HL-60/S4 treated with phorbol 12-myristate 13-acetate at 8.2 ng/mL for 4 days and 3 days (cell line): ENCODE data around the gene RAET1L.

Experiments
- in situ Hi-C: fragments of 300-500 bp; cut with MboI; formaldehyde crosslinking; loops from 2 replicates; pipeline ENCODE4 v1.15.0; 2022; ENCODE audit warnings: low sequenced_read_pairs

RAET1L gene

DNA sequence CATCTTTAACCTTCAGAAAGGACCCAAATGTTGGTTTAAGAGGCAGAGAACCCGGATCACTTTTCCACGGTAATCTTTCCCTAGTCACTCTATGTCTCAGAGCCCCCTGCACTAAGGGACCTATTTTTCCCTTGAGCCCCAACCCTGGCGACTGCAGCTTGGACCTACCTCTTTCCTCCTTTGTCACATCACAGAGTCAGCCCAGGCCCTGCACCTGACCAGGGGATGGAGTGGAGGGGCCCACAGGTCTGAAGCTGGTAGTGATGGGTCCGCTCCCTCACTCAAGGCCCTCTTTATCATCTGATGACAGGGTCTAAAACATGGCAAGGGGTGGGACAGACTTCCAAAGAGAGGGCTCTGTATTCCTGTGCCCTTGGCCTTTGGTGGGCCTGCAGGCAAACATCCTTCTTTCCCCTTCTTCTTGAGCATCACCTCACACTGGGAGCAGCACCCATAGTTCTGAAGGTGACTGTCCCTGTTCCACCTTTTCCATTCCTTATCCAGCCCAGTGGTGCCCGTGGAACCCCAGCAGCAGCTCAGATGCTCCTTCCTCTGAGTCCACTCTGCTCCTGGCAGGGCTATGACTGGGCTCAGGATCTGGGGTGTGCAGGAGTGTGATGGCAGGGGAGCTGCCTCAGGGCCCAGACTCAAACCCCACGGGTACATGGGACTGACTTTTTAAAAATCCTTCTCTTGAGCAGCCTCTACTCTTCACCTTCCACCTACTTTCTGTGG is 6.3 kb downstream of the RAET1L start:
- in situ Hi-C loops: loop anchor here (10.0 to 25.0 kb wide), 2 partner anchors 84 to 182 kb away; no protein-coding TSS in a partner anchor

DNA sequence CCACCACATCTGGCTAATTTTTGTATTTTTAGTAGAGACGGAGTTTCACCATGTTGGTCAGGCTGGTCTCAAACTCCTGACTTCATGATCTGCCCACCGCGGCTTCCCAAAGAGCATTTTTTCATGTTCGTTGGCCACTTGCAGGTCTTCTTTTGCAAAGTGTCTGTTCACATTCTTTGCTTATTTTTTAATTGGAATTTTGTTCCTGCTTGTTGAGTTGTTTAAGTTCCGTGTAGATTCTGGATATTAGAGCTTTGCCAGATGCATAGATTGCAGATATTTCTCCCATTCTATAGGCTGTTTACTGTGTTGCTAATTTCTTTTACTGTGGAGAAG is 8.2 kb downstream of the RAET1L start:
- in situ Hi-C loops: loop anchor here (10.0 to 25.0 kb wide), 2 partner anchors 82 to 180 kb away; no protein-coding TSS in a partner anchor

DNA sequence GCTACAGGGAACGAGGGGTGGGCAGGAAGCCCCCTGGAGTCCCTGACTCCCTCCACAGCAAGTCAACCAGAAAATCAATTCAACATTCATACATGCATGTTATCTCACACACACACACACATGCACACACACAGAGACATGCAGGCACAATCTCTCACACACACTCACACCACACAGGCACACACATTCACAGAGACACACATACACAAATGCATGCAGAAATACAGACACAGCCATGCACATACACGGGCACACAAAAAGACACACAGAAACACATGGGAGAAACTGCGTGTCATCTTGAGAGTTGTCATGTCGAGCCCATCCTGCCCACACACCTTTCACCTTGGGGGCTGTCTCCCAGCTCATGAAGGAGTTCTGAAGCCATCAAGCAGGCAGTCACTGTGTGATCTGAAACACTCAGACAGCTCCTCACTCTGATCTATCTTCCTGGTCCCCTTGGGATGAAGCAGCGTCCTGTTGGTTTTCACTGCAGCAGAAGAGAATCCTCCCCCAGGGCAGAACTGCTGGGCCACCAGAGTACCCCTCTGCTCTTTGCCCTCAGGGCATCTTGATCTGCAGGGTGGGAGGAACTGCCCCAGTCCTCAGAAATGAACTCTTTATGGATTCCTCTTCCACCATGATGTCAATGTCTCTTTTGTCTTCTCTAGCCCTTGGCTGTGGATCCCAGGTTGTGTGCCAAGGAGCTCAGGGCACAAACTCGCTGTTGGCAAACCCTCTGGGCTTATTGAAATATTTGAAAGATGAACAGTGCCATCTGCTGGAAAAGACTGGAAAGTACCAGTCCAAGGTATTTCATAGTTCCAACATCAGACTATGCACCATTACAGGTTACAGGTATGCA is 8.8 kb downstream of the RAET1L start:
- in situ Hi-C loops: loop anchor here (10.0 to 25.0 kb wide), 2 partner anchors 82 to 179 kb away; no protein-coding TSS in a partner anchor

DNA sequence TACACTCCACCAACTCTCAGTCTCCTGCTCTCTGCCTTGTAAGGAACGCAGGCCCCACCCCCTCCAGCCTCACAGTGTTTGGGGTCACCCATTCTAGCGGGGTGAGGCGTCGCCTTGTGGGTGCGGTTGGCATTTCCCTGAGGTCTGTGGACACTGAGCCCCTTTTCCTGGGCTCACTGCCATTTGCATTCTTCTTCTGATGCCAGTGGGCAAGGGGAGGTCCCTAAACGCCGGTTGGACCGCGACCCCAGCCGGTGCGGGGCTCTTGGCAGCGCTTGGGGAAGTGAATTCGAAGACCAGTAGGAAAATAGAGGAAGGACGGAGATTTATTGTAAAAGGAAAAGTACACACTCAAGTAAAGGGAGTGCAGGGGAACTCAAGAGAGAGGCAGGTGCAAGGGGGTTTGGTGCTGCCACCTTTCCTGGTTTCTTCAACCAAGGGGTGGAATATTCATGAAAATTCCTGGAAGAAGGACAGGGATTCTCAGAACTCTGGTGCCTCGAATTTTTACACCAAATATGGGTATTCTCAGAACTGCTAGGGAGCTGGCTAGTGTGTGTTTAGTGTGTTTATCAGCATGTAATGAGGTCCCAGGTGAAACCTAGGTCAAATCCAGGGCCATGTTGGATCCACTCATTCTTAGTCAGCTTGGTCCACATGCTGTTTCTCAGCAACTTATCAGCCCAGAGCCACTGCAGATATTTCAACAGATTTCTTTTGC is 9.9 kb downstream of the RAET1L start:
- in situ Hi-C loops: loop anchor here (10.0 to 25.0 kb wide), 2 partner anchors 81 to 178 kb away; no protein-coding TSS in a partner anchor

DNA sequence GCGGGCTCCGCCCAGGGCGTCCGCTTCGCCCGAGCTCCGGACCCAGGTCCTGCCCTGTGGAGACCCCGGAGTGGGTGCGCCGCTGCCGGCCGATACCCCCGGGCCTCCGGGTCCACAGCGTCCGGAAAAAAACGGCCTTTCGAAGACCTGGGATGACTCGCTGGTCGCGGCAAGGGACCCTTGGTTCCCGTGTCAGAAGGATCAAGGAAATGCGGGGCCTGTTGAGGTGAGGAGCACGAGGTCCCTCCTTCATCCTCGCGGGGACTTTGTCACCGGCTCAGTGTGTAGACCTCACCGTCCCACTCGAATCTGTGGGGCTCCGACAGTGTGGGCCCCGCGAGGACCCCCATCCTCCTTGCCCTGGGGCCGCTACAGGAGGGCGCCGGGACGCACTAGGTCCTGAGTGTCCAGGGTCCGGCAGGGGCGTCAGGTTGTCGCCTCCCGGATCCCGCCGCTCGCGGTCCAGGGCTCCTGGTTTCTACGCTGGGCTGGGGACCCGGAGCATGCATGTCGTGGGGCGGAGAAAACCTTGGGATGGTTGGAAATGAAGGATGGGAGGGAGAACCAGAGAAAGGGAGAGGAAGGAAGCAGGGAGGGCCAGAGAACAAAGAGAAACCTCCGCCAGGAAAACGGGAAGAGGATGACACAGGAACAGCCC is 10.6 kb downstream of the RAET1L start:
- in situ Hi-C loops: loop anchor here (10.0 to 25.0 kb wide), 2 partner anchors 80 to 177 kb away; no protein-coding TSS in a partner anchor

DNA sequence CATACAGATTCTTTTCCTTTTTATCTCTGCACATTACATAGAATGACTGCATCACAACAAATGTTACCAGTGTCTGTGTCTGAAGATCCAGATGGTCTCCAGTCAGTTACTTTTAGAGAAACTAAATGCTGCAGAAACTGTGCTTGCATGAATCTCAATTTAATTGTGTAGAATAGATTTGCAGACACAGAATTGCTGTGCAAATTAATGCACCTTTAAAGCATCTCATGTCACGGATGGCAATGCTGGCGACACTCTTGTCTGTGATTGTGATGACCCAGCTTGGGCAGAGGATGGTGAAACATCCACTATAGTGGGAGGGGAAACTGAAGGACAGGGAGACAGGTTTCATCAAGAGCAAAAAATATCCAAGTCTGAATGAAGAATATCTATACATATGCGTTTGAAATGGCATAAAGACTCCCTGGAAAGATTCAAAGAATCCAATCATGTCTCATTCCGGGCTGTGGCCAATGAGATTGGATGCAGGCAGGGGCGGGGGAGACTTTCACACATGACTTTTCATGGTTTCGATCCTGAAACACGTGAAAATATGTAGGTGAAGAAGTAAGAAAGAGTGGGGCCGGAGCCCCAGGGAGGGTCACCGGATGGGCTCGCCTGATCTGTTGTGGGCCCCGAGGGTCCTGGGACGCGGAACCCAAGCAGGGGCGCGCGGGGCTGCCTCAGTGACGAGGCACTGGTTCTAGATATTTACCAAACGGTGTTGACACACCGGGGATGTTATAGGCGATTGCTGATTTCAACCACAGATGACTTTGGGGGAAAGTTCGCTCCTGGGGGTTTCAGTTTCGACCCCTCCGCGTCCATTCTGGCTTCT is 11.3 kb downstream of the RAET1L start:
- in situ Hi-C loops: loop anchor here (10.0 to 25.0 kb wide), 2 partner anchors 79 to 177 kb away; no protein-coding TSS in a partner anchor

DNA sequence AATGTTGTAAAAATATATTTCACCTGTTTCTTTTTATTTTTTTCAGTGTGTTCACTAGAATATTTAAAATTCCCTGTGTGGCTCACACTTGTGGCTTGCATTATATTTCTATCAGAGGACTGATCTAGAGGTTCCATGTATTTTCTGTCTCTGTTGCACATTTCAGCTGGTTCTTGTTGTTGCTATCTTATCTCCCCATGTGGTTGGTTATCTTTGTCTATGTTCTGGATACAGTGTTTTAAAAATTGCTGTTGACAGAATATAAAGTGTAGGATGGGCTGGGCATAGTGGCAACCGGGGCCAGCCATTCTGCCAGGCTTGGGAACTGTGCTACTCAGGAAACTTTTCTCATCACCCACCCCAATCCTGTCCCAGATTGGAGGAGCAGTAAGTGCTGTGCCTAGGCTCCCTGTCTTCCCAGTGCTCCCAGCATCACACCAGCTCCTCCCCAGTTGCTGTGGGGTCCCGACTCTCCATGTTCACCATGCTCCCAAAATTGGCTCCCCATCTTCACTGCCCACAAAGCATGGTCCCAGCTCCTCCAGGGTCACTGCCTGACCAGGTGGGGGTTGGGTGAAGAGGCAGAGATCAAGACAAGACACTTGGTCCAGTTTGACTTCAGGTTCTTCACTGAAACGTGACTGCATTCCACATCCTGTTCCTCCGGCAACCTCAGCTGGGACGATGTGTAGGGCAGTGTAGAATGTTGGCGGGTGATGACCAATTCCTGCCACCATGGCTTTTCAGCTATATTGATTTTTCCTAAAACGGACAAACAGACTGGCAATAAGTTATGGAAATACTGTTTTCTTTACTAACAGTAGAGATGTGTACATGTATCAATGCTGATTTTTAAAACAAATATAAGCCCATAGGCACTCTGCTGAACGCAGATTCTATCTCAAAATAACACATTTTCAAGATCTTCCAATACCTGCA is 12.2 kb downstream of the RAET1L start:
- in situ Hi-C loops: loop anchor here (10.0 to 25.0 kb wide), 2 partner anchors 78 to 176 kb away; no protein-coding TSS in a partner anchor

DNA sequence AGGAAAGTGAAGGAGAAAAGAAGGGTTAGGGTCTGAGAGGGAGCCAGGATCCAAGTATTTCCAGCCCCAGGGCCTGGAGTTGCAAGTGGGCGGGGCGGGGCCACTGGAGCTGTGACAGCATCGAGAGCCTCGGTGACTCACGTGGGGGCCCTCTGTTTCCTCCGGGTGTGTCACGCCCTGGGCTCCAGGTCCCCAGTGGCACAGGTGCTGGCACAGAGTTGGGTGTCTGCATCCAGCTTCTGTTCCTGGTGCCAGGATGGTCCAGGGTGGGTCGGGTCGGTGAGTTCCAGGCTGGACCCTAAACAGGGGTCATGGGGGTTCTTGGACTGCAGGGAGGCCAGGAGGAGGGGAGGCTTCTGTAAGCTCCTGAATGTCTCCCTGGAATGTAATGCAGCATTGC is 16.7 kb downstream of the RAET1L start:
- in situ Hi-C loops: loop anchor here (25.0 kb wide), 1 partner anchor 171 kb away; no protein-coding TSS in a partner anchor

DNA sequence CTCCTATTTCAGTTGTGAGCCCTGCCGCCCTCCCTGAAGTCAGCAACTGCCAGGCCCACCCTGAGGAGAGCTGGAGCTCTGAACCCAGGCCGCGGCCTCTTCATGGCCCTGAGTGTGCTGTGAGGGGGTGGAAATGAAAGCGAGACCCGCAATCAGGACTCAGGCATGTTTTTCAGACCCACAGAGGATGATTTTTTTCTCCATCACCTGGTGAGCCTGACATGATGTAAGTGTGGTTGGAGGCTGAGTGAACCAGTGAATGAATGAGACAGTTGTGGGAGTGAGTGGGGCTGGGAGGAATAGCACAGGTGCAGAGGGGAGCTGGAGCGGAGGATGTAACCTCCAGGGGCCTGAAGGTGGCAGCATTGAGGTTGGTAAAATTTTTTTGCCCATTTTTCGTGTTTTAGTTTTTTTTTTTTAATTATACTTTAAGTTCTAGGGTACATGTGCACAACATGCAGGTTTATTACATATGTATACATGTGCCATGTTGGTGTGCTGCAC is 18.3 kb downstream of the RAET1L start:
- in situ Hi-C loops: loop anchor here (25.0 kb wide), 1 partner anchor 170 kb away; no protein-coding TSS in a partner anchor

DNA sequence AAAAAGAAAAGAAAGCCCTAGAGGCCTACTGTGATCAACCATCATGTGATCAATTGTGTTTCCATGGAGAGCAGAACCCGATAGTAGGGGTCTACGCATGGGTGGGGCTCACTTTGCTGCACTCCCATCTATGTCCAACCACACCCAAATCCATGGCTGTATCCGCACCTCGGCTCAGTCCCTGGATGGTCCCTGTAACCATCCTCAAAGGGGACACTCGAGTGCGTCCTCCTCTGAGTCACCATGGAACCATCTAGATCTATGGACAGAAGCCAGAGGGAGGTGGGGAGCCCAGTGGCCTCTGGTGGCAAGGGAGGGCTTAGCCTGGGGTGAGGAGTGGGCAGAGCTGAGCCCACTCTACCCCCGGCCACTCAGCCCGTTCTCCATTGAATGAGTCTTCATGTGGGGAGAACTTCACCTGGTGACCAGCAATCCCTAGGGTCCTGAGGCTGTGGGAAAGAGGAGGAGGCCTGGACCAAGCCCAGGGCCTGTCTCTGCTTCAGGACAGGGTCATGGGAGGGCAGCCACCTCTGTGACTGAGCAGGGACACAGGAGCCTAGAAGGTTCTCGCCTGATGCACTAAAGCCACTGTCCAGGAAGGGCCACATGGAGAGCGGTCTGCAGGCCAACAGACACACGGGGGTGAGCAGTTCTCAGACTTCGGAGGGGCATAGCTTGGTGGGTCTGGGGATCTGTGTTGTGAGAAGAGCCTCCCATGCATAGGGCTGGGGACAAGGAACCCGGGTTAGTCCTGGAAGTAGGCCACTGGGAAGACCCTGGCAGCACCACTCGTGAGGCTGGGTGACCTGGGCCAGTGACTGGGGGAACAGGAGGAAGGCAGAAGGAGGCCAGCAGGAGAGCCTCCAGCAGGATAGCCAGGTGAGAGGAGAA is 19.3 kb downstream of the RAET1L start:
- in situ Hi-C loops: loop anchor here (25.0 kb wide), 1 partner anchor 169 kb away; no protein-coding TSS in a partner anchor

DNA sequence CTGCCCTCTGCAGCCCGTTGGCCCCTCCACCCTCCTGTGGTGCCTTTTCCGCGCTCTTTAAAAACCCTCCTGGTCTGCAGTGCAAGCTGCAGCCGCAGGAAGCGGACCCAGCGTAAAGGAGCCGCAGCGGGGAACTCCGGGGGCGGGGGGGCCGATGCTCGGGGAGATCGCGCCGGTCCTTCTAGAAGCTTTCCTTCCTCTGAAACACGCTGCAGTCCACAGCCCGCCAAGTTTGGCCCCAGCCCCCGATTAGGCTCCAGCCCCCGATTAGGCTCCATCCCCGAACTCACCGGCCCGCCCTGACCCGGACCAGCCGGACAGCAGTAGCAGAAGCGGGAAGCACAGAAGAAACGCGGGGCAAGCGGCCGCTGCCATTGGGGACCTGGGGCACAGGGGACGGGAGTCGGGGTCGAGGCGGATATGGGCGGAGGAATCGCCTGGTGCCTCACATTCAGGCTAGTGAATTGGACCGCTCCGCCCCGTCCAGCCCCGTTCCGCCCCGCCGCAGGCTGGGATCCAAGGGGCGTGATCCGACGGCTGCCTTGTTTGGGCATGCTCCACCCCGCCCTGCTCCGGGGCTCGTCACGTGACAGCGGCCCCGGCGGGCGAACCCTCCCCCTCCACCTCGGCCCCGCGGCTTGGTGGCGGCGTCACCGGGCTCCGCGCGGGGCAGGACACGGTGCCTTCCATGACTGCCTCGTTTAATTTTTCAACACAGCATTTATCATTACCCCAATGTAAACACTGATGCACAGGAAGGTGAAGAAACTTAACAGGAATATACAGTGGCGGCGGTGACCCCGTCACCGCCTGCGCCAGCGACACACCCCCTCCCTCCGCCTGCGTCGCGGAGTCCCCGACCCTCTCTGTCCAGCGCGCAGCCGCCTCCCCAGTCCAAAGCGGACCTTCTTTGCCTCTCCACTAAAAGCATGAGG is 20.3 kb downstream of the RAET1L start:
- in situ Hi-C loops: loop anchor here (25.0 kb wide), 1 partner anchor 168 kb away; no protein-coding TSS in a partner anchor

DNA sequence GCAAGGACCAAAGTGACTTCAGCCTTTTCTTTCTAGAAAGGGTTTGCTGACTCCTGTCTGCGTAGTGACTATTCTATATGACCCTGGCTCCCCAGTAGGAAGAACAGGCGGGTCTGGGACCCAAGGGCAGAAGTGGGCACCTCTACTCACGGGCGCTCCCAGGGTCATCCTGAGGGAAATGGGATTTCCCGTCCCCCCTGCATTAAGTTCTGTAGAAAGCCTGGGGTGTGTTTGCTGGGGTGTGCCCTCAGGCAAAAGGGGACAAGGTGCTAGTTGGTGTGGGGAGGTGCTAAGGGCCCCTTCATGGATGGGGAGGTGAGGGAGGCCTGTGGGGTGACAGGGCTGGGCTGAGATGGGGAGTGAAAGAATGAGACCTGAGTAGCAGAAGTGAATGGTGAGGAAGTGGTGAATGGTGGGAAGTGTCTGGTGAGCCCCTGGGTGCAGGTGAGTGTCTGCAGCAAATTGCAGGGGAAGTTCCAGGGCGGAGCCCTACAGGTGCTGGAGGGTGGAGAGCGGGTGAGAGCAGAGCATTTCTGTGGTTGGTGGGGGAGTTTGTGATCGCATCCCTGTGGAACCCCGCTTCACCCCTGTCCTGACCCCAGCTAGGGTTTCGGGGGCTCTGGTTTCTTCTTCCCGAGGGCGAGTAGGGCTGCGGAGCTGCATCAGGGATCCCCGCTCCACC is 21.1 kb downstream of the RAET1L start:
- in situ Hi-C loops: loop anchor here (25.0 kb wide), 1 partner anchor 167 kb away; no protein-coding TSS in a partner anchor

DNA sequence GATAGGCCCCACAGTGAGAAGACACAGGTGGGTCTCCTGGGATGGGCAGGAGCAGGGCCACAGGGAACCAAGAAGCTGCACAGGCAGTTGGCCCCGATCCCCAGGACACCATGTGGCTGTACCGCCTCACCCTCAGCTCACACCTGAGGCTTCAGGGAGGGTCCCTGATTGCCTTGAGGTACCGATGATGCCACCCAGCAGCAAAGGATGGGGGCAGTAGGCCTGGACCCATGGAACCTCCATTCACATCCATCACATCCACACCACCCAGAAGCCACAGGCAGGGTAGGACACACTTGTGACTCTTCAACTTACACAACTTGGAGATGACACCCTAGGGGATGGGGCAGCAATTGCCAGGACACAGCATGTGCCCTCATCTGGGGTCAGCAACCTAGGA is 21.7 kb downstream of the RAET1L start:
- in situ Hi-C loops: loop anchor here (25.0 kb wide), 1 partner anchor 166 kb away; no protein-coding TSS in a partner anchor

DNA sequence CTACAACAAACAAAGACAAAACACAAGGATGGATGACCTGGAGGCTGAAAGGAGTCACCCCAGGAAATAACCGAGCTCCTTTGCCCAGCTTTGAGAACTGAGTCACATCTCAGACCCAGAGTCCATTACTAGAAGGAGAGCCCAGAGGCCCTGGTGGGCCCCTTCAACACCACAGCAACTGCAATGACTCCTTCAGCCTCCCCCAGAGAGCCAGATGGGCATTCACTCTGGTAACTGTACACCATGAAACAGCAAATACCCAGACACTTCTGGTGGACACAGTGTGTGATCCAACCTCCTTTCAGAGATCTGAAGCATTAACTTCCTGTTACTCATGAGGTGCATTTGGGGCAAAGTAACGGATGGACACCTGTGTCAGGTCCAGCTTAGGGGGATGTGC is 22.6 kb downstream of the RAET1L start:
- in situ Hi-C loops: loop anchor here (25.0 kb wide), 1 partner anchor 165 kb away; no protein-coding TSS in a partner anchor
